GM21737 (cell line): ENCODE measurements around the gene TMEM107.
"Not testable (repeated sequence)": the region's sequence is repeated elsewhere in the genome, so short reads cannot be mapped to it uniquely, and the experiment has no call there.

Experiments used
- ATAC-seq: cut with Tn5 transposase; IDR thresholded peaks from one replicate; pipeline ENCODE4 v1.9.1; 2021; ENCODE audit warnings: mild to moderate bottlenecking, moderate library complexity; ENCODE audit not compliant: unreplicated experiment

TMEM107 gene

GRCh38 chr17:8189711-8190477 lies 13.7 kb upstream of the TMEM107 start, which contains the start of gene BORCS6:
TSS of gene BORCS6 (minus strand) at chr17:8190180. CDS start at chr17:8190140, 40 bp downstream.
- ATAC-seq = peak; percentile 43

GRCh38 chr17:8189041-8189710 lies 13.0 kb upstream of the TMEM107 start:
- peak; percentile 0 for ATAC-seq

GRCh38 chr17:8188263-8188839 lies 12.2 kb upstream of the TMEM107 start:
- ATAC-seq = no peak

GRCh38 chr17:8187517-8188262 lies 11.5 kb upstream of the TMEM107 start:
- ATAC-seq = peak; percentile 13

GRCh38 chr17:8186787-8187516 lies 10.8 kb upstream of the TMEM107 start:
- ATAC-seq = peak; percentile 24

- ATAC-seq = no peak
These were observed 10.2 kb upstream of the TMEM107 start for GRCh38 chr17:8186446-8186786.

GRCh38 chr17:8185582-8186445 lies 9.6 kb upstream of the TMEM107 start:
- ATAC-seq = no peak

GRCh38 chr17:8176998-8177731 lies 985 bp upstream of the TMEM107 start:
- no peak for ATAC-seq

- peak; percentile 14 for ATAC-seq
These were observed 384 bp downstream of the TMEM107 start for GRCh38 chr17:8175795-8176196.

GRCh38 chr17:8173871-8174322 lies 2.3 kb downstream of the TMEM107 start:
- ATAC-seq = no peak

- peak; percentile 75 for ATAC-seq
These were observed 2.9 kb downstream of the TMEM107 start for GRCh38 chr17:8173056-8173870.

GRCh38 chr17:8170186-8170585 lies 6.0 kb downstream of the TMEM107 start:
- ATAC-seq = not testable (repeated sequence)

GRCh38 chr17:8167526-8167925 lies 8.7 kb downstream of the TMEM107 start:
- ATAC-seq = no peak

GRCh38 chr17:8166731-8167130 lies 9.4 kb downstream of the TMEM107 start:
- no peak for ATAC-seq

GRCh38 chr17:8164815-8165131 lies 11.4 kb downstream of the TMEM107 start:
- ATAC-seq = no peak

GRCh38 chr17:8163978-8164814 lies 12.0 kb downstream of the TMEM107 start:
- ATAC-seq = no peak
